Activated B cell treated with CpG ODN at 0.5 μM for 24 hours (primary cell): ENCODE measurements around the gene TMEM187. TPM values are rescaled to one million over a fixed set of nuclear protein-coding genes. Genes with fewer than 3 reads are reported as not detected.

Experiments
- ATAC-seq: fragments of 200-7000 bp; cut with Tn5 transposase; one replicate; pipeline ENCODE4 v1.10.0; 2021; ENCODE audit warnings: low read depth, mild to moderate bottlenecking, moderate library complexity
- CTCF ChIA-PET: fragments of 350-600 bp; sonication (Branson Sonifier 250); formaldehyde crosslinking; loops from one replicate; lab custom pipeline; 2021; ENCODE audit warnings: antibody characterized with exemption; lab: Charles Lee
- POLR2A ChIA-PET: fragments of 350-600 bp; sonication (Branson Sonifier 250); formaldehyde crosslinking; loops from one replicate; lab custom pipeline; 2021; ENCODE audit warnings: antibody characterized with exemption; lab: Charles Lee
- DNase-seq: peaks from one replicate; pipeline ENCODE4 v3.0.0; 2022
- H3K27ac Mint-ChIP-seq: one replicate; pipeline ENCODE4 v1.8.0; 2020; ENCODE audit warnings: mixed read lengths
- H3K27me3 Mint-ChIP-seq: one replicate; pipeline ENCODE4 v1.8.0; 2021; ENCODE audit warnings: mixed read lengths
- H3K36me3 Mint-ChIP-seq: one replicate; pipeline ENCODE4 v1.8.0; 2021; ENCODE audit warnings: low read depth, mixed read lengths
- H3K4me1 Mint-ChIP-seq: one replicate; pipeline ENCODE4 v1.8.0; 2021; ENCODE audit warnings: mixed read lengths
- H3K4me3 Mint-ChIP-seq: one replicate; pipeline ENCODE4 v1.8.0; 2020; ENCODE audit warnings: mild to moderate bottlenecking, mixed read lengths
- H3K9me3 Mint-ChIP-seq: one replicate; pipeline ENCODE4 v1.8.0; 2020; ENCODE audit warnings: mixed read lengths
- CTCF ChIP-seq: fragments of 200-600 bp; IDR thresholded peaks from one replicate; pipeline ENCODE4 v1.8.0; 2022; ENCODE audit warnings: antibody characterized with exemption, mild to moderate bottlenecking
- intact Hi-C: fragments of 100-400 bp; cut with micrococcal nuclease; formaldehyde crosslinking; loops from one replicate; pipeline ENCODE4 v1.15.1; 2024
- total RNA-seq: library from RNA; stranded (reverse); gene quantifications from 2 replicates; pipeline ENCODE4 v1.2.3, GENCODE V29; 2022

The TMEM187 gene
- total RNA-seq, 1 donor from 2014 or later: 2.9 TPM

GRCh38 chrX:153927922-153928760 is 44.4 kb upstream of the TMEM187 start:
- peak overlapping the region; percentile 87 for H3K4me3 Mint-ChIP-seq
- DNase-seq (peak; percentile 83), ATAC-seq (peak; percentile 66)
- peak overlapping the region; percentile 96 for H3K27ac Mint-ChIP-seq
- peaks cover 46% of the 10 kb centered on the region for H3K4me1 Mint-ChIP-seq
- CTCF ChIA-PET: interaction anchor here (1.2 kb wide), 1 partner anchor 19 kb away, joined by 11 read pairs; no protein-coding TSS in a partner anchor
- intact Hi-C loops: loop anchor here (1.0 to 5.0 kb wide), 7 partner anchors 7 to 331 kb away; partner anchors contain the start of genes CCNQ, HCFC1, IDH3G and NAA10
- peaks cover 22% of the 10 kb centered on the region for H3K36me3 Mint-ChIP-seq
- POLR2A ChIA-PET: interaction anchor here (0.5 to 10.3 kb wide), 17 partner anchors 15 to 747 kb away, joined by 3 to 305 read pairs (median 6); partner anchors contain the start of genes AVPR2, G6PD, HCFC1 and IDH3G
- H3K27me3 Mint-ChIP-seq: no peaks in the 10 kb centered on the region
- TF ChIP-seq CTCF: no peak
- no peaks in the 10 kb centered on the region for H3K9me3 Mint-ChIP-seq

GRCh38 chrX:153928846-153929245 is 43.7 kb upstream of the TMEM187 start:
- no peak for DNase-seq
- ATAC-seq: no peak
- no peaks in the 10 kb centered on the region for H3K9me3 Mint-ChIP-seq
- no peaks in the 10 kb centered on the region for H3K27me3 Mint-ChIP-seq
- POLR2A ChIA-PET: interaction anchor here (0.7 to 10.3 kb wide), 7 partner anchors 14 to 619 kb away, joined by 3 to 305 read pairs (median 5); partner anchors contain the start of genes HCFC1, IDH3G, IKBKG and NAA10
- peaks cover 22% of the 10 kb centered on the region for H3K36me3 Mint-ChIP-seq
- H3K4me3 Mint-ChIP-seq: peak overlapping the region; percentile 44
- intact Hi-C loops: loop anchor here (1.0 to 5.0 kb wide), 5 partner anchors 41 to 332 kb away; partner anchors contain the start of genes CCNQ, HCFC1, IDH3G and SSR4
- no peak for TF ChIP-seq CTCF
- peaks cover 42% of the 10 kb centered on the region for H3K4me1 Mint-ChIP-seq
- H3K27ac Mint-ChIP-seq: peak overlapping the region; percentile 93
- CTCF ChIA-PET: interaction anchor here (1.2 kb wide), 1 partner anchor 18 kb away, joined by 11 read pairs; no protein-coding TSS in a partner anchor

GRCh38 chrX:153929576-153929975 is 43.0 kb upstream of the TMEM187 start:
- Mint-ChIP-seq H3K27ac (peak overlapping the region; percentile 93), H3K4me3 (no peak overlapping the region), H3K4me1 (peaks cover 39% of the 10 kb centered on the region), H3K9me3 (no peaks in the 10 kb centered on the region), H3K27me3 (no peaks in the 10 kb centered on the region), H3K36me3 (peaks cover 22% of the 10 kb centered on the region)
- ChIA-PET POLR2A (interaction anchor here (0.5 to 10.3 kb wide), 2 partner anchors 13 to 41 kb away, joined by 6 to 305 read pairs; partner anchors contain the start of genes NAA10 and RENBP), CTCF (no interaction called here)
- DNase-seq (no peak), ATAC-seq (no peak)
- intact Hi-C loops: loop anchor here (5.0 kb wide), 2 partner anchors 112 to 332 kb away; partner anchors contain the start of gene CCNQ
- no peak for TF ChIP-seq CTCF

- Mint-ChIP-seq H3K36me3 (peaks cover 22% of the 10 kb centered on the region), H3K27ac (peak overlapping the region; percentile 93), H3K4me1 (peaks cover 32% of the 10 kb centered on the region), H3K4me3 (no peak overlapping the region), H3K9me3 (no peaks in the 10 kb centered on the region), H3K27me3 (no peaks in the 10 kb centered on the region)
- ATAC-seq (no peak), DNase-seq (no peak)
- TF ChIP-seq CTCF: no peak
- CTCF ChIA-PET: no interaction called here
- intact Hi-C loops: no loop called here
- POLR2A ChIA-PET: interaction anchor here (10.3 kb wide), 1 partner anchor 13 kb away, joined by 305 read pairs; the partner anchor contains the start of genes NAA10 and RENBP
Measured at GRCh38 chrX:153930011-153930910, 42.3 kb upstream of the TMEM187 start.
